GM19452 (cell line): ENCODE measurements around the gene PIEZO1.
"Not testable (repeated sequence)": the region's sequence is repeated elsewhere in the genome, so short reads cannot be mapped to it uniquely, and the experiment has no call there.

Experiments
- ATAC-seq: cut with Tn5 transposase; IDR thresholded peaks from one replicate; pipeline ENCODE4 v1.9.1; 2021; ENCODE audit not compliant: unreplicated experiment

Gene PIEZO1

GRCh38 chr16:88805887-88806393, 20.9 kb upstream of the PIEZO1 start:
- ATAC-seq: no peak

GRCh38 chr16:88805340-88805715, 20.3 kb upstream of the PIEZO1 start:
- ATAC-seq: no peak

DNA sequence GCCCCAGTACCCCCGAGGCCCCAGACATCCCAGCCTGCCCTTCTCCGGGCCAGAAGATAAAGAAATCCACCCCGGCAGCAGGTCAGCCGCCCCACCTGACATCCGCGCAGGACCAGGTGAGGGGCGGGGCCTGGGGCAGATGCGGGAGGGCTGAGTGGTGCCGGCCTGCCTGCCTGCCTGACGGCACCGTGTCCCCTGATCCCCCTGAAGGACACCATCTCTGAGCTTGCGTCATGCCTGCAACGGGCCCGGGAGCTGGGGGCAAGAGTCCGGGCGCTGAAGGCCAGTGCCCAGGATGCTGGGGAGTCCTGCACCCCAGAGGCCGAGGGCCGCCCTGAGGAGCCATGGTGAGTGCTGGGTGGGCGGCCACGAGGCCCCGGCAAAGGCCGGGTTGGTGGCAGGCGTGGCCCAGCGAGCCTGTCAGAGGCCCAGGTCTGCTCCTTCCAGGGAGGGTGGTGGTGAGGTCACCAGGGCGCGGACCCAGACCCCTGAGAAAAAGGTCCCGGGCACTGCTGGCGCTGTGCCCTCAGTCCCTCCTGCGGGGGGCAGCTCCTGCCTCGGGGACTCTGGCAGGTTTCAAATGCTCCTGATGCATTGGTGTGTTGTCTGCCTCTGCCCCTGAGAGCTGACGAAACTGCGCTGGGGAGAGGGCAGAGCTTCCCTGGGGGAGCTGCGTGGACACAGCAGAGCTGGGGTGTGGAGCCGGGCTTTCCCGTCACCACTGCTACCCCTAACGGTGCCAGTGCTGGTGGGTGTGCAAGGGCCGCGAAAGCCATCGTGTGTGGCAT, 19.7 kb upstream of the PIEZO1 start:
- no peak for ATAC-seq

DNA sequence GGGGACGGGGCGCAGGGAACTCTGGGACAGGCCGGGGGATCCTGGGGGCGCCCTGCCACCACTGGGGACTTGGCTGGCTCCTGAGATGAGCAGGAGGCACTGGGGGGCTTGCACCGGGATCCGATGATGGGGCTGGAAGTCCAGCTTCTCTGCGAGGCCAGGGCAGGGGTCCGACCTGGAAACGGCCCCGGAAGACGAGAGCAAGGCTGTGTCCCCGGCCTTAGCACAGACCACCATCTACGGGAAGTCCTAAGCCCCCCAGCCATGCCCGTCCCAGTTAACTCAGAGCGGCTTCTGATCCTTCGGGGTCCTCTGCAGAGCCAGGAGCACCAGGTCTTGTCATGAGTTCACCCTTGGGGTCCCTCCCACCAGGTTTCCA, 19.1 kb upstream of the PIEZO1 start:
- ATAC-seq: no peak

DNA sequence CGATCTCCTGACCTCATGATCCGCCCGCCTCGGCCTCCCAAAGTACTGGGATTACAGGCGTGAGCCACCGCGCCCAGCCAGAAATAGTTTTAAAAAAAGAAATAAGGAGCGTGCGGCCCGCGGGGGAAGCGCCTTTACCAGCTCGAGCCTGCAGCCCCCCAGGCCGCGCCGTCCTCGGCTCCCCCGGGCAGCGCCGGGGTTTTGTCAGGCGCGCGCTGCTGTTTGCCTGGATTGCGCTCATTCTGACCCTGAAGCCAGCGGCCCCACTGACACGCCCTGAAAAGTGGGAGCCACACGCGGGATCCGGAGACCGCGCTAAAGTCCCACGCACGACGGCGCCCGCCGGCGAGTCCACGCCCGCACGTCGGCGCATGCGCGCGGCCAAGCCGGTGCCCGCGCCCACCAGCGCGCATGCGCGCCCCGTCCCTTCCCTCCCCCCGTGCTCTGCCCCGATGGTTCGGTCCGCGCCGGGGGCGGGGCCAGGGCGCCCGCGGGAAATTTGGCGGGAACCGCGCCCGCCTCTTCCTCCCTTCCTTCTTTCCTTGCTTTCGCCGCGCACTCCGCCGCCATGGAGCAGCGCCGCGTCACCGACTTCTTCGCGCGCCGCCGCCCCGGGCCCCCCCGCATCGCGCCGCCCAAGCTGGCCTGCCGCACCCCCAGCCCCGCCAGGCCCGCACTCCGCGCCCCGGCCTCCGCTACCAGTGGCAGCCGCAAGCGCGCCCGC, 18.4 kb upstream of the PIEZO1 start, which contains the start of gene CDT1:
CDT1 (plus strand) TSS at position 526 of the 724 bp plus-strand sequence; CDS start at position 569, 43 bp downstream.
- ATAC-seq: peak; percentile 60

GRCh38 chr16:88800277-88800592, 15.2 kb upstream of the PIEZO1 start:
- no peak for ATAC-seq

DNA sequence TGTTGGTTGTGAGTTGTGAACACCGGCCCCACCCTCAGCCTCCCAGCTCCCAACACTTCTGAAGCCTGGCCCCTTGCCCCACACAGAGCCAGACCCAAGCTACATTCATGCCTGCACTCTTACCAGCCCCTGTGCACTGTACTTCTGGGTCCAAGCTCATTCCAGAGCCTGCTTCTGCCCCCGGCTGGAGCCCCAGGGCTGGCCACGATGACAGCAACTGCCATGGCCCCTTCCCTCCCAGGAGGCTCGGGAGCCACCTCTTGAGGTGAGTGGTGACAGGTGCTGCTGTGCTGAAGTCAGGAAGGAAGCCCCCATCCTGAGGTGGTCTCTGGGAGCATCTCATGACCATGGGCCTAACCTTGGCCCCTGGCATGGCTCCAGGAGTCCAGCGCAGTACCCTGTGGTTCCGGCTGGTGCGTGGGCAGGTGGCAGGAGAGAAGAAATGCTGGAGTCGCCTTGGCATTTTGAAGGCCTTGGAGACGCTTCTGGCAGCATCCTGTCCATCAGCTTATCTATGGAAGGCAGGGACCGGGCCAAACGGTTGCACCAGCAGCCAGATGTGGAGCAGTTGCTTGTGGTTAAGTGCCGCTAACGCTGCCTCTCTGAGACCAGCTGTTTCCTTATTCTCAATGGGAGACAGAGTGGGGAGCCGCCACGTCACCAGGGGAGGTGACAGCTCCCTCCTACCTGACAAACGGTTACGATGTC, 14.7 kb upstream of the PIEZO1 start:
- ATAC-seq: no peak

DNA sequence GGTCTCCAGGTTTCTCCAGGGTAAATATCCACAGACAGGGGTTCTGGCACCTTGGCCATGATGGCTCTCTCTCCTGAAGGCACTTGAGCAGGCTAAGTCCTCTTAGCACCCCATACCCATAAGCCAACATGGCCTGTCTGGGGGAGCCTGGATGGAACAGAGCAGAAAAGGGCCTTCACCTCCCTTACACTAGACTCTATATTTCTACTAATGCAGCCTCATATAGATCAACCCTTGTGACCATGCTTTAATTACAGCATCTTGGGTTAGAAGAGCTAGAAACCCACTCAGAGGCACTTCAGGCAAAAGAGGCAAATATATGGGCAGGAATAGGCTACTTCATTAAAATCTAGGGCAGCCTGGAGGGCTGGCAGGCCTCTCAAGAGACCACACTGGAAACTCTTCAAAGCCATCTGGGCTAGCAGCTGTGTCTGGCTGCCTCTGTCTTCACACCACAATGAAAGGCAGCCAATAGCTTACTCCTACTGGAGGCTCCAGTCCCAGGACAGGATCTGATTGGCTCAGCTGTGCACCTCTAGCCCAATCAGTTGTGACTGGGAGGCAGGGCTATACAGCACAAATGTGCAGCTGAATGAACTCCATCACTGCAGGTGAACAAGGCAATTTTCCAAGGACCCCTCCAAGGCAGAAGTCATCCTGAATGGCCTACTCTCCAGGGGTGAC, 13.9 kb upstream of the PIEZO1 start:
- ATAC-seq: no peak

DNA sequence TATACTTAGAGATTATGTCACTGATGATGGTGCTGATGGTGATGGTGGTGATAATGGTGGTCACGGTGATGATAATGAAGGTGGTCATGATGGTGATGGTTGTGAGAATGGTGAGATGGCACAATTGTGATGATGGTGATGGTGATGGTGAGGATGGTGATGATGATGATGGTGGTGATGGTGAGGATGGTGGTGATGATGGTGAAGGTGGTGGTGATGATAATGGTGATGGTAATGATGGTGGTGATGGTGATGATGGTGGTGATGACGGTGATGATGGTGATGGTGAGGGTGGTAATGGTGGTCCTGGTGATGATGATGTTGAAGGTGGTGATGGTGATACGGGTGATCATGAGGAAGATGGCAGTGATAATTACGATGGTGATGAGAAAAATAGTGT, 13.1 kb upstream of the PIEZO1 start:
- ATAC-seq: no peak

GRCh38 chr16:88796278-88796677, 11.3 kb upstream of the PIEZO1 start:
- ATAC-seq: no peak

DNA sequence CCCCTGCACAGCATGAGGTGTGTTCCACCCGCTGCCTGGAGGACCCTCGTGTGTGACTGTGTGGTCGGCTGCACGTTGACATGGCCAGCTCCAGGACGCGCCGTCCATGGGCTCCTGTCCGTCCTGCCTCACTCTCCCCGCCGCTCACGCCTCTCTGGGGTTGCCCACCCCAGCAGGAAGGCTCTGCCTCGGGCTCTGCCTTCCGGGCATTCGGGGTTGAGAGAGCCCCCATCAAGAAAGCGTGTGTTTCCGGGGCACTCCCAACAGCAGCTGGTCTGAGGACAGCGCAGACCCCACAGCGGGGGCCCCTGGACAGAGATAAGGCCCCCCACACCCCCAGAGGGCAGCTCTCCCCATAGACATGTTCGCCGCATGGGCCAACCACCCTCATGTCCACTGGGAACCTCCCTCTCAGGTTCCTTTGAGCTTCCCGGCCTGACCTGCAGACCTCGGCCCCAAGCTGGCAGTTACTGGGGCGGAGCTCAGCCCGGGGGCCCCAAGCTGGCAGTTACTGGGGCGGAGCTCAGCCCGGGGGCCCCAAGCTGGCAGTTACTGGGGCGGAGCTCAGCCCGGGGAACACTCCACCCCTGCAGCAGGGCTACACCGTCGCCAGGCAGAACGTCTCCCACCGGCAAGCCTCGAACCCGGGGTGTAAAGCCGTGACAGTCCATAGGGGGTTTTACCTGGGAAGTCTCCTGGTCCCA, 8.4 kb upstream of the PIEZO1 start:
- ATAC-seq: no peak

GRCh38 chr16:88792668-88793250, 7.7 kb upstream of the PIEZO1 start:
- ATAC-seq: no peak

GRCh38 chr16:88792078-88792550, 7.1 kb upstream of the PIEZO1 start:
- no peak for ATAC-seq

DNA sequence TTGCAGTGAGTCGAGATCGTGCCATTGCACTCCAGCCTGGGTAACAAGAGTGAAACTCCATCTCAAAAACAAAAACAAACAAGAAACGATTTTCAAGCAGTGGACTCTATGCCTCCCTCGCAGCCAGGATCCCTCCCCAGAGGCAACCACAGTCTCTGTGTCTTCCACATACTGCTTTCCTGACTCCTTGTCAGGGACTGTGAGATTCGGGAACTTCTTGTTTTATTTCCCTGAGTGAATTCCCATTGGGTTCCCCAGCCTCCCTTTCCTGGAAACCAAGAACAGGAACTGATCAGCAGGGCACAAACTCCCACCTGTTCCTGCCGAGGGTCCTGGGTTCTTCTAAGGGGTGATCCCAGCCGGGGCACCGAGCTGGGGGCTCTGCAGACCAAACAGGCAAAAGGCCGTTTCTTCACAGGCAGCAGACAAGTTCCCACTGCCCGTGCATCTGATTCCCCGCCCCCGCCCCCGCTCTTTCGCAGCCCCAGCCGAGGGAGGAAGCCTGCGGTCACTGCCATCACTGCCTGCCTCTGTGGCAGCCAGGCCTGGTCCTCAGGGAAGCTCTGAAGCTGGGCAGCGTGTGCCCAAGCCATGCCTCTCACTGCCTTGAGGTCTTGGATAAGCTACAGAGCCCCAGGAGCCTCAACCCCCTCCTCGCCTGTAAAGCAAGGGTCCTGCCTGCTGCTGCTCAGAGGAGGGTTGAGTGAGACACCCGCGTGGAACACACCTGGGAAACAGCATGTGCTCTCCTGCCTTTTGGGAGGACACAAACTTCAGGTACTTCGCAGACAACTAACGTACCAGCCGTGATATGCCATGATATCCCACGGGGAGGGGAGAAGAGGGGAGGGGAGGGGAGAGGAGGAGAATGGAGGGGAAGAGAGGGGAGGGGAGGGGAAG, 5.5 kb upstream of the PIEZO1 start:
- ATAC-seq: no peak

DNA sequence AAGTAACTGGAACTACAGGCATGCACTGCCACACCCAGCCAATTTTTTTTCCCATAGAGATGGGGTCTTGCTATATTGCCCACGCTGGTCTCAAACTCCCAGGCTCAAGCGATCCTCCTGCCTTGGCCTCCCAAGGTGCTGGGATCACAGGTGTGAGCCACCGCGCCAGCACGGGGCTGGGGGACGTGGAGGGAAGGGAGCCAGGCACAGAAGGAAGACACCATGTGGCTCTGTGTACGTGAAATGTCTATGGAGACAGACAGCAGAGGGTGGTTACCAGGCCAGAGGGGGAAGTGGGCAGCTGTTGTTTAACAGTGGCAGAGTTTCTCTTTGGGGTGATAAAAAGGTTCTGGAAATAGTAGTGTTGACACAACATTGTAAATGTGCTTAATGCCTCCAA, 4.6 kb upstream of the PIEZO1 start:
- no peak for ATAC-seq

GRCh38 chr16:88788749-88789148, 3.7 kb upstream of the PIEZO1 start:
- ATAC-seq: not testable (repeated sequence)

DNA sequence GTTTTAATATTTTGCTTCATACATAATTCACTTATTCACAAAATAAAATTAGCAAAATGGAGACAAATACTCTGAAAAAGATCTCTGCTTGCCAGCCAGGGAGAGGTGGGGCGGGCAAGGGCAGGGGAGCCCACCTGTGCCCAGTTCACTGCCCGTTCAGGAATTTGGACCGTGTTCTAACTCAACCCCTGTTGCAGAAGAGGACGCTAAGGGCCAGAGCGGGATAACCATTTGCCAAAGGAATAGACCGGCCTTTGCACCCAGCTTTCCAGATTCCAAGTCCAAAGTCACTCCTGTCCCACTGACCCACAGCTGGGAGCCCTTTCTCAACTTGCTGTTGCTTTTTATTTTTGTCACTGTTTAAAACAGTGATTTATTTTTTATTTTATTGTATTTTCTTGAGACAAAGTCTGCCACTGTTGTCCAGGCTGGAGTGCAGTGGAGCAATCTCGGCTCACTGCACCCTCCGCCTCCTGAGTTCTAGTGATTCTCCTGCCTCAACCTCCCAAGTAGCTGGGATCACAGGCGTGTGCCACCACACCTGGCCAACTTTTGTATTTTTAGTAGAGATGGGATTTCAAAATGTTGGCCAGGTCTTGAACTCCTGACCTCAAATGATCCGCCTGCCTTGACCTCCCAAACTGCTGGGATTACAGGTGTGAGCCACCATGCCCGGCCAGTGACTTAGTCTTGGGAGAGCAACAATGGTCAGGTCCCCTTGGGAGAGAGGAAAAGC, 2.7 kb upstream of the PIEZO1 start:
- no peak for ATAC-seq

DNA sequence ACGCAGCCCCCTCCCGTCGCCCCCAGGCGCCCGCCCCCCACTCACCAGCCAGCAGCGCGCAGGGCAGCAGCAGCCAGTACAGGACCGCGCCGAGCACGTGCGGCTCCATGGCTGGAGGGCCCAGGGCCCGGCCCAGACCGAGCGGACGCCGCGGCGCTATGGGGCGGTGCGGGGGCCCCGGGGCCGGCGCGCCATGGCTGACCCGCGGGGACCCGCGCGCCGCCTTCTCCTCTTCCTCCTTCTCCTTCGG, 239 bp downstream of the PIEZO1 start:
- ATAC-seq: no peak
